ENCODE measurements around the gene NNMT. TPM values are rescaled to one million over a fixed set of nuclear protein-coding genes. Genes with fewer than 3 reads are reported as not detected.

NNMT gene
- polyA plus RNA-seq, 1 donor from 2014 or later: not detected

DNA sequence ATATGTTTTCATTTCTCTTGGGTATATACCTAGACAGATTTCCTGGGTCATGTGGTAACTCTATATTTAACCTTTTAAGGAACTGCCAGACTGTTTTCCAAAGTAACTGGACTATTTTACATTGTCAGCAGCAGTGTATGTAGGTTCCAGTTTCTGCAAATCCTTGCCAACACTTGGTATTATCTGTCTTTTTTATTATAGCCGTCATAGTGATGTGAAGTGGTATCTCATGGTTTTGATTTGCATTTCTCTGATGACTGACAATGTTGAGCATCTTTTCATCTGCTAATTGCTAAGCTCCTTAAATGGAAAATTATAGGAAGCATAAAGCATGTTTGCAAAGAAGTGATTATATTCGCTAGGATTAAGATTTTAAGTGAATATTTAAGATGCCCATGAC lies 13.9 kb downstream of the NNMT start:
- Histone ChIP-seq H3F3A (ENCODE audit: insufficient read depth, low read length, poor library complexity, severe bottlenecking) (no peaks in the 10 kb centered on the region), H3K9me3 (ENCODE audit: low read length) (no peaks in the 10 kb centered on the region), H4K20me1 (ENCODE audit: insufficient read depth) (no peaks in the 10 kb centered on the region), H3K4me2 (ENCODE audit: low read length) (no peak overlapping the region), H3K4me3 (ENCODE audit: low read length) (no peak overlapping the region), H3K9me2 (ENCODE audit: insufficient read depth, low read length) (no peaks in the 10 kb centered on the region), H3K27ac (ENCODE audit: low read length) (no peak overlapping the region), H3K79me2 (replicated peaks; ENCODE audit: insufficient read depth, low read length) (no peaks in the 10 kb centered on the region), H3K9ac (ENCODE audit: low read length) (no peak overlapping the region), H2AFZ (ENCODE audit: low read depth, low read length) (no peak overlapping the region), H3K36me3 (ENCODE audit: insufficient read depth, low read length) (no peaks in the 10 kb centered on the region), H3K27me3 (ENCODE audit: insufficient read depth, low read depth, low read length) (no peaks in the 10 kb centered on the region)
- TF ChIP-seq REST (IDR thresholded peaks at IDR 0.05; ENCODE audit: borderline replicate concordance): no peak
- TF ChIP-seq MXI1 (conservative IDR thresholded peaks at IDR 0.05; ENCODE audit: poor library complexity, severe bottlenecking): no peak
- TF ChIP-seq, protein P1, sequence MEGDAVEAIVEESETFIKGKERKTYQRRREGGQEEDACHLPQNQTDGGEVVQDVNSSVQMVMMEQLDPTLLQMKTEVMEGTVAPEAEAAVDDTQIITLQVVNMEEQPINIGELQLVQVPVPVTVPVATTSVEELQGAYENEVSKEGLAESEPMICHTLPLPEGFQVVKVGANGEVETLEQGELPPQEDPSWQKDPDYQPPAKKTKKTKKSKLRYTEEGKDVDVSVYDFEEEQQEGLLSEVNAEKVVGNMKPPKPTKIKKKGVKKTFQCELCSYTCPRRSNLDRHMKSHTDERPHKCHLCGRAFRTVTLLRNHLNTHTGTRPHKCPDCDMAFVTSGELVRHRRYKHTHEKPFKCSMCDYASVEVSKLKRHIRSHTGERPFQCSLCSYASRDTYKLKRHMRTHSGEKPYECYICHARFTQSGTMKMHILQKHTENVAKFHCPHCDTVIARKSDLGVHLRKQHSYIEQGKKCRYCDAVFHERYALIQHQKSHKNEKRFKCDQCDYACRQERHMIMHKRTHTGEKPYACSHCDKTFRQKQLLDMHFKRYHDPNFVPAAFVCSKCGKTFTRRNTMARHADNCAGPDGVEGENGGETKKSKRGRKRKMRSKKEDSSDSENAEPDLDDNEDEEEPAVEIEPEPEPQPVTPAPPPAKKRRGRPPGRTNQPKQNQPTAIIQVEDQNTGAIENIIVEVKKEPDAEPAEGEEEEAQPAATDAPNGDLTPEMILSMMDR (IDR thresholded peaks at IDR 0.05; ENCODE audit: poor library complexity, severe bottlenecking): no peak
- no peak for TF ChIP-seq SMC3 (conservative IDR thresholded peaks at IDR 0.05; ENCODE audit: poor library complexity)
- no peak for TF ChIP-seq TAF1 (IDR thresholded peaks at IDR 0.05; ENCODE audit: low read depth)
- no peak for TF ChIP-seq EZH2 (IDR thresholded peaks at IDR 0.05; ENCODE audit: borderline replicate concordance, insufficient read depth, low read length, poor library complexity, severe bottlenecking)
- TF ChIP-seq EP300 (conservative IDR thresholded peaks at IDR 0.05; ENCODE audit: poor library complexity, severe bottlenecking): no peak
- no peak for TF ChIP-seq RAD21 (conservative IDR thresholded peaks at IDR 0.05)
- TF ChIP-seq POLR2AphosphoS5 (IDR thresholded peaks at IDR 0.05): no peak

GRCh38 chr11:114311946-114312345 lies 15.7 kb downstream of the NNMT start:
- Histone ChIP-seq H3K27me3 (ENCODE audit: insufficient read depth, low read depth, low read length) (no peaks in the 10 kb centered on the region), H3K27ac (ENCODE audit: low read length) (no peak overlapping the region), H3K79me2 (replicated peaks; ENCODE audit: insufficient read depth, low read length) (no peaks in the 10 kb centered on the region), H3K9me2 (ENCODE audit: insufficient read depth, low read length) (no peaks in the 10 kb centered on the region), H3K36me3 (ENCODE audit: insufficient read depth, low read length) (no peaks in the 10 kb centered on the region), H3K9me3 (ENCODE audit: low read length) (no peaks in the 10 kb centered on the region), H3K4me3 (ENCODE audit: low read length) (no peak overlapping the region), H3F3A (ENCODE audit: insufficient read depth, low read length, poor library complexity, severe bottlenecking) (no peaks in the 10 kb centered on the region), H4K20me1 (ENCODE audit: insufficient read depth) (no peaks in the 10 kb centered on the region), H3K9ac (ENCODE audit: low read length) (no peak overlapping the region), H2AFZ (ENCODE audit: low read depth, low read length) (no peak overlapping the region), H3K4me2 (ENCODE audit: low read length) (no peak overlapping the region)
- TF ChIP-seq SMC3 (conservative IDR thresholded peaks at IDR 0.05; ENCODE audit: poor library complexity): no peak
- TF ChIP-seq, protein P1 (IDR thresholded peaks at IDR 0.05; ENCODE audit: poor library complexity, severe bottlenecking): no peak
- TF ChIP-seq TAF1 (IDR thresholded peaks at IDR 0.05; ENCODE audit: low read depth): no peak
- TF ChIP-seq POLR2AphosphoS5 (IDR thresholded peaks at IDR 0.05): no peak
- no peak for TF ChIP-seq MXI1 (conservative IDR thresholded peaks at IDR 0.05; ENCODE audit: poor library complexity, severe bottlenecking)
- no peak for TF ChIP-seq RAD21 (conservative IDR thresholded peaks at IDR 0.05)
- TF ChIP-seq REST (IDR thresholded peaks at IDR 0.05; ENCODE audit: borderline replicate concordance): no peak
